ENCODE data around the gene GGN. TPM values are rescaled to one million over a fixed set of nuclear protein-coding genes. Genes with fewer than 3 reads are reported as not detected.

GGN gene
- total RNA-seq, 1 donor from 2014 or later = under 0.01 TPM

- no peak for DNase-seq (ENCODE audit: low read depth)
- H3K27me3 ChIP-seq (ENCODE audit: control insufficient read depth, insufficient read depth, low read length) = no peaks in the 10 kb centered on the region
- no peak for TF ChIP-seq CTCF (IDR thresholded peaks at IDR 0.05; ENCODE audit: insufficient read depth, low read length, severe bottlenecking)
- H3K4me3 ChIP-seq (ENCODE audit: low read depth, low read length) = no peak overlapping the region
- no peak for FAIRE-seq
- H3K36me3 ChIP-seq (ENCODE audit: control insufficient read depth, insufficient read depth, low read length) = no peaks in the 10 kb centered on the region
Measured at GRCh38 chr19:38391911-38392464, 4.2 kb upstream of the GGN start.

- Histone ChIP-seq H3K27me3 (ENCODE audit: control insufficient read depth, insufficient read depth, low read length) (no peaks in the 10 kb centered on the region), H3K36me3 (ENCODE audit: control insufficient read depth, insufficient read depth, low read length) (no peaks in the 10 kb centered on the region), H3K4me3 (ENCODE audit: low read depth, low read length) (no peak overlapping the region)
- DNase-seq (ENCODE audit: low read depth) (no peak), FAIRE-seq (peak; percentile 64)
- TF ChIP-seq CTCF (IDR thresholded peaks at IDR 0.05; ENCODE audit: insufficient read depth, low read length, severe bottlenecking) = no peak
Measured at GRCh38 chr19:38389957-38390924, 2.4 kb upstream of the GGN start.

- no peak for FAIRE-seq
- Histone ChIP-seq H3K4me3 (ENCODE audit: low read depth, low read length) (peak overlapping the region; percentile 63), H3K36me3 (ENCODE audit: control insufficient read depth, insufficient read depth, low read length) (peaks cover 2% of the 10 kb centered on the region), H3K27me3 (ENCODE audit: control insufficient read depth, insufficient read depth, low read length) (no peaks in the 10 kb centered on the region)
- DNase-seq (ENCODE audit: low read depth) = peak; percentile 81
- no peak for TF ChIP-seq CTCF (IDR thresholded peaks at IDR 0.05; ENCODE audit: insufficient read depth, low read length, severe bottlenecking)
Measured at GRCh38 chr19:38389101-38389925, 1.5 kb upstream of the GGN start.

GRCh38 chr19:38388349-38389100 is 691 bp upstream of the GGN start, which contains the start of gene SPRED3:
SPRED3 (plus strand) TSS chr19:38388697; CDS start chr19:38390303, 1,606 bp downstream.
- H3K36me3 ChIP-seq (ENCODE audit: control insufficient read depth, insufficient read depth, low read length) = peaks cover 2% of the 10 kb centered on the region
- no peak for DNase-seq (ENCODE audit: low read depth)
- no peak for FAIRE-seq
- peak within 1 kb of the TSS; percentile 63 for H3K4me3 ChIP-seq (ENCODE audit: low read depth, low read length)
- TF ChIP-seq CTCF (IDR thresholded peaks at IDR 0.05; ENCODE audit: insufficient read depth, low read length, severe bottlenecking) = no peak
- no peaks in the 10 kb centered on the region for H3K27me3 ChIP-seq (ENCODE audit: control insufficient read depth, insufficient read depth, low read length)

- DNase-seq (ENCODE audit: low read depth) = no peak
- H3K27me3 ChIP-seq (ENCODE audit: control insufficient read depth, insufficient read depth, low read length) = no peaks in the 10 kb centered on the region
- H3K36me3 ChIP-seq (ENCODE audit: control insufficient read depth, insufficient read depth, low read length) = peaks cover 10% of the 10 kb centered on the region
- no peak for TF ChIP-seq CTCF (IDR thresholded peaks at IDR 0.05; ENCODE audit: insufficient read depth, low read length, severe bottlenecking)
- no peak for FAIRE-seq
- peak overlapping the region; percentile 63 for H3K4me3 ChIP-seq (ENCODE audit: low read depth, low read length)
Measured at GRCh38 chr19:38386971-38387549, 774 bp downstream of the GGN start.

Measured in bronchial epithelial cell (primary cell).